ENCODE data around the gene RHBDF2.
"Not testable (repeated sequence)": the region's sequence is repeated elsewhere in the genome, so short reads cannot be mapped to it uniquely, and the experiment has no call there.

Gene RHBDF2

GRCh38 chr17:76519048-76519966 is 18.1 kb upstream of the RHBDF2 start:
- H3K4me3 ChIP-seq (ENCODE audit: low read depth, low read length), result no peak overlapping the region
- DNase-seq (ENCODE audit: low read depth), result no peak
- TF ChIP-seq CTCF (IDR thresholded peaks at IDR 0.05; ENCODE audit: control insufficient read depth, extremely low read depth, insufficient read depth), result no peak

- no peak for TF ChIP-seq CTCF (IDR thresholded peaks at IDR 0.05; ENCODE audit: control insufficient read depth, extremely low read depth, insufficient read depth)
- H3K4me3 ChIP-seq (ENCODE audit: low read depth, low read length), result no peak overlapping the region
- no peak for DNase-seq (ENCODE audit: low read depth)
Observed at GRCh38 chr17:76517638-76518038, 16.4 kb upstream of the RHBDF2 start.

GRCh38 chr17:76515274-76515949 is 14.2 kb upstream of the RHBDF2 start:
- no peak for DNase-seq (ENCODE audit: low read depth)
- no peak for TF ChIP-seq CTCF (IDR thresholded peaks at IDR 0.05; ENCODE audit: control insufficient read depth, extremely low read depth, insufficient read depth)
- no peak overlapping the region for H3K4me3 ChIP-seq (ENCODE audit: low read depth, low read length)

- DNase-seq (ENCODE audit: low read depth); H3K4me3 ChIP-seq (ENCODE audit: low read depth, low read length): not testable (repeated sequence)
Observed at GRCh38 chr17:76514355-76514754, 13.1 kb upstream of the RHBDF2 start.

- no peak for TF ChIP-seq CTCF (IDR thresholded peaks at IDR 0.05; ENCODE audit: control insufficient read depth, extremely low read depth, insufficient read depth)
- no peak for DNase-seq (ENCODE audit: low read depth)
- H3K4me3 ChIP-seq (ENCODE audit: low read depth, low read length), result no peak overlapping the region
Observed at GRCh38 chr17:76513306-76513692, 12.1 kb upstream of the RHBDF2 start.

- no peak for DNase-seq (ENCODE audit: low read depth)
- no peak for TF ChIP-seq CTCF (IDR thresholded peaks at IDR 0.05; ENCODE audit: control insufficient read depth, extremely low read depth, insufficient read depth)
- H3K4me3 ChIP-seq (ENCODE audit: low read depth, low read length), result no peak overlapping the region
Observed at GRCh38 chr17:76512366-76513305, 11.4 kb upstream of the RHBDF2 start.

Data from LNCaP clone FGC (cell line).